Right renal pelvis (tissue), 4 donors: Measurements from ENCODE around the gene PAQR9. TPM values are rescaled to one million over a fixed set of nuclear protein-coding genes. Genes with fewer than 3 reads are reported as not detected.

Experiments
- DNase-seq, 4 donors: peaks; one replicate each; pipeline ENCODE4 v3.0.0-alpha.2; 2013; ENCODE audit warnings: low read depth in 4 of 4, low spot score in 3 of 4, missing footprints in 1 of 4
- polyA plus RNA-seq, 4 donors: library from polyadenylated mRNA; unstranded; fragments of 120-200 nt; gene quantifications; one replicate each; pipeline ENCODE4 v1.2.1, GENCODE V29; 2013; ENCODE audit not compliant: insufficient read length in 4 of 4

Gene PAQR9
- polyA plus RNA-seq, 4 donors: 0.49 to 0.87 (median 0.69) TPM

DNA sequence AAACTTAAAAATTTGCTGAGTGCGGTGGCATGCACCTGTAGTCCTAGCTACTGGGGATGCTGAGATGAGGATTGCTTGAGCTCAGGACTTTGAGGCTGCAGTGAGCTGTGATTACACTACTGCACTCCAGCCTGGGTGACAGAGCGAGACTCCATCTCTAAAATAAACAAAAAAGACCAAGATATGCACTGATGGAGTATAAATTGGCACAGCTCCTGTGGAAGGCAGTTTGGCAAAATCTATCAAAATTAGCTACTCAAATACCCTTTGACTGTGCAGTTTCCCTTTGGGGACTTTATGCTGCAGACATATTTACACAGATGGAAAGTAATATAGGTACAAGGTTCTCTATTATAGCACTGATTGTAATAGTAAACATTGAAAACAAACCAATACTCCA, 19.8 kb upstream of the PAQR9 start:
- no peak for DNase-seq

DNA sequence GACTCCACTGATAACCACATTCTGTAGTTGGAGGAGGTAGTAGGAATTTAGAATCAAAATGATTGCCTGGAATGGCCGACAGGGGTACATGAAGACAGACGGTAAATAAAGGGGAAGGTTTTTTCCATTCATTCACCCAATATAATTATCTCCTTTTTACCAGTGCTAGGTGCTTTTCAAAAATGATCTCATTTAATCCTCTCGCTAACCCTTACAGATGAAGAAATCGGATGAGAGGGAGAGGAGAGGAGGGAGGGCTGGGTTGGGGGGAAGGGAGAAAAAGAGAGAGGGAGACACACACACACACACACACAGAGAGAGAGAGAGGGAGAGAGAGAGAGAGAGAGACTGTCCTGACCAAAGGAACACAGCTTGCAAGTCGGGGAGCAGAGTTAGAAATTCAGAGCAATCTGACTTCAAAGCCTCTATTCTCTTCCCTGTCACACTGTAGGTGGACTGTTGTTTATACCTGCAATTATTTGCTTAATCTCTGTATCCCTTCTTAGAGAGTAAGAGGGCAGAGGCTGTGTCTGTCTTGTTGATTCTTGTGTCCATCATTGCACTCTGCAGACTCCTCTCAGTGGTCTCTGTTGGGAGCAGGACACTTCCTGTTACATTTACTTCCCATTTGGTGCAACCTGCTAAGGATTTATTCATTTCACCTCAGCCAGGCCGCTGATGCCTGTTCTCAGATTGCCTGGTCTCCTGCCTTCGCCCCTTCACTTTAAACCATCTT, 18.7 kb upstream of the PAQR9 start:
- no peak for DNase-seq

DNA sequence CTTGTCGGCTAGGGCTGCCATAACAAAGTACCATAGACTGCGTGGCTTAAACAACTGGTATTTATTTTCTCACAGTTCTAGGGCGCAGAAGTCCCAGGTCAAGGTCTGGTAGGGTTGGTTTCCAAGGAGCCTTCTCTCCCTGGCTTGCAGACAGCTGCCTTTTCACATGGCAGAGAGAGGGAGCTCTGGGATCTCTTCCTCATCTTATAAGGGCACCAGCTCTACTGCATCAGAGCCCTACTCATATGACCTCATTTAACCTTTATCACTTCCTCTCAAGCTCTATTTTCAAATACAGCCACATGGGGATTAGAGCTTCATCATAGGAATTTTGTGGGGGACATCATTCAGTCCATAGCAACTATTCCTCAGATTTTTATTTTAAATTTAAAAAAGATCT, 17.6 kb upstream of the PAQR9 start:
- no peak for DNase-seq

DNA sequence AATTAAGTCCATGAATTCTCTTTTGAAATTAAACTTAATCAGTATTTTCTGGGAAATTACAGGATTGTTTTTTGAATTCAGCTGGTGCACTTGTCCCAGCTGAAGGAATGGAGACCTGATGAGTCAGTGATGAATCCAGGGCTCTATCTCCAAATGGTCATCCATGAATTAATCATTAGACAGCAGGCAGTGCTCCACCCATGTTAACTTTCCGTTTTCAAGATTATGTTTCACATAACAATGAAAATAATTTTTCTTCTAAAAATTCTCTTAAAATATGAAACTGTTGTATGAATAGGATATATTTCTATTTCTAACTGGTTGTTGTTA, 13.9 kb upstream of the PAQR9 start:
- no peak for DNase-seq

DNA sequence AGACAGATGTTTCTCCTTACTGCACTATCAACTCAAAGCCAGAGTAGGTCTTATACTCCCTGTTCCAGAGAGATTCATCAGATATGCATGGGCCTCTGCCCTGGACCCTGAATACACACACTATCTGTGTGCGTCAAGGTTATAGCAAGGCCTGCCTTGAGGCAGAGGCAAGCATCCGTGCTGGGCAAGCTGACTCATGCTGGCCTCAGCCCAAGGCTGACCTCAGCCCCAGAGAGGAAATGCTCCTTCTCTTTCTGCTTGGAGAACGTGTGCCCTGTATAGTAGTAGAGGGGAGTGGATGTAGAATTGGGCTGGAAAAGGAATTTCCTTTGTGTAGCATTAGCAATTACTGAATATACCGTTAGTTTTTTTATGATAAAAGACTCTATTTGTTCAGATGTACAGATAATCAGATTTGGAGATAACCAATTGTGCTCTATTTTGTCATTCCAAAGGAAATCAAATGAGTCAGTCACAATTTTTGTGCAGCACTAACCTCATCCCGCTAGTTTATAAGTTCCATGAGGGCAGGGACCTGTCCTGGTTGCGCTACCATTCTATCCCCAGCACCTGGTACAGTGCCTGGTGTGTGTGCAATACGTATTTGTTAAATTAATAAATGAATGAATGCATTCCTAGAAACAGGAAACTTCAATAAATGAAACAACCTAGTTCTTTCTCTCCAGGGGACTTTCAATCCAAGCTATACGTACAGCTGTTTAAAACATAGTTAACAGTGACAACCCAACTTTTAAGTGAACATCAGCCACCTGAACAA, 13.3 kb upstream of the PAQR9 start:
- DNase-seq: no peak

DNA sequence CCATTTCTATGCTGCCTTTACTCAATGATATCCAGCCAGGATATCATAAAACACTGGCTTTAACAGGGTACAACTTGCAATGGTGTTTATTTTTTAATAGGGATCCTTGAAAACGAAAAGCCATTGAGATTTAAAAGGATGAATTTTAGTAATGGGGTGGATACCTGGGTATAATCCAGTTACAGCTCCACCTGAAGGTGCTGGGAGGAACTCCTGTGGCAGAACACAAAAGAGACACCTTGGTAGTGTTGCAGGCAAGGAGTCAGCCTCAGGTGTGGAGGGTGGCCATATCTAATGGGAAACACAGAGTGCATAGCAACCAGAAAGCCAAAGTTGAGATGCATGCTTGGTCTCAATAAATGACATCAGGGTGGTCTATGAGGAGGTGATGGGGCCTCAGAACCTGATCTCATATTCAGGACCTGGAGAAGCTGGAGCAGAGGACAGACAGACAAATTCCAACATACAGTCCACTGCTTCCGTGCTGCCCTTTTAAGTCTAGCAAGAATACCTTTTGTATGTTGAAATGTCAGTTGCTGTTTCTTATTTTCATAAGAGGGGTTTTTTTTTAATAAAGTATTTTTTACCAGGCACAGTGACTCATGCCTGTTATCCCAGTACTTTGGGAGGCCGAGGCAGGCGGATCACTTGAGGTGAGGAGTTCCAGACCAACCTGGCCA, 12.0 kb upstream of the PAQR9 start:
- DNase-seq: no peak

DNA sequence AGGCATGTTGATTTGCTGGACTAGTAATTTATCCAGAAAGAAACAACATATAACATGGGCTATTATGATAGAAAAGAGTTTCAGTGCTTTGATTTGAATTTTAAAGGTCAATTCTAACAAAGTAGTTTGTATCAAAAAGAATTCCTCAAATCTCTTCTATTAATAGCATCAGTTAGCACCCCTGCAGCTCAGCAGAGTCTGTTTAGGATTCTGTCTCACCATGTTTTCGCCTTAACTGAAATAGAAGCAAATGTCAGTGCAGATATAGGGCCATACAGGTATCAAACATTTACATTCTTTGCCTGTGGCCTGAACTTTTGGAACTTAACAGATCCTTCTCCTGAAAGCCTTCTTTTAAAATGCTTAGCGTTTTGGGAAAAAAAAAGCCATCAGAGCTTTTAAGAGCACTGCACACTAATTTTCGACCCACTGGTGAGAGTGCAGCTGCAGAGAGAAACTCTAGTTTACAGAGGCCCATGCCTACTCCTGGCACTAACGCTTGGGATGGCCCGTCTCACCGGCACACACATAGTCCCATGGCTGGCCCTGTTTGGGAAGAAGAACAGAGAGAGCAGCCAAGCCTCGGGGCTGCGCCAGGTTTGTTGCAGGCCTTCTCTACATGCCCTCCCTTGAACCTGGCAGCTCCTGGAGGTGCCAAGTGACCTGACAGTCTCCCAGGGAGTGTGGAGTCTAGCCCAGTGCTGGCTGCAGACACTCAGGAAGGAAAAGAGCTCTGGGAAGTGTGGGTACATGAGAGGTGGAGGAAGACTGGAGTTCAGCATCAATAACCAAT, 9.9 kb upstream of the PAQR9 start:
- DNase-seq: no peak

DNA sequence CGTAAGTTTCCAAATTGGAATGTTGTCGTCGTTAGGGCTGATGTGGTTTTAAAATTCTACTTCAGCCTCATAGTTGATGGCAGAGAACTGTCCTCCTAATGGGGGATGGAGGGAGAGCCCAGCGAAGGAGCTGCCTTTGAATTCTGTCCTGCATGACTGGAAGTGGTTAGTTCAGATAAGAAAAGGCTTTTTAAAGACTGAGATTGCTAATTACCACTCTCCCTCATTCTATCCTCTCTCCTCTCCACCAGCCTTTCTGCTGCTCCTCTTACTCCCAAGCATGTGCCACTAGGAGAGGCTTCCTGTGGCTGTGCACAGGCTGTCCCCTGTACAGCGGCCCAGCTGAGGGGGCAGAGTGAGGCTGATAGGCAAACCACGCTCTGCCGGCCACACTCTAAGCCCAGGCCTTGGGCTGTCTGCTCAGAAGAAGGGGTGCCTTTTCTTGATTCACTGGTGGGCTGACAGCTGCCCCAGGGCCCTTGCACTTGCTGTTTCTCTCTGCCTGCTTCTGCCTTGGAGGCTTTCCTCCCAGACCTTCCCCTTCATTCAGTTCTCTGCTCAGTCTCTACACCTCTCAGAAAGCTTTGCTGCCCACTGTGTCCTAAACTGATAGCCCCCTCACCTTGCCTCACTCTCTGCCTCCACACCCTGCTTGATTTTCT, 8.7 kb upstream of the PAQR9 start:
- DNase-seq: no peak

DNA sequence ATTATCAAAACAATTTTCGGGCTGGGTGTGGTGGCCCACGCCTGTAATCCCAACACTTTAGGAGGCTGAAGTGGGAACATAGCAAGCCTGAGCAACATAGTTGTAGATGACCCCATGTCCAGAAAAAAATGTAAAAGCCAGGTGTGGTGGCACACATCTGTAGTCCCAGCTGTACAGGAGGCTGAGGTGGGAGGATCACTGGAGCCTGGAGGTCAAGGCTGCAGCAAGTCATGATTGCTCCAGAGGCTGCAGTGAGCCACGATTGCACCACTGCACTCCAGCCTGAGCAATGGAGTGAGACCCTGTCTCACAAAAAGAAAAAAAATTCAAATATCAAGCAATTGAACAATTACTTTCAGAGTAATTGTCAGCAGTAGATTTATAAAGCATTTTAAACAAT, 8.0 kb upstream of the PAQR9 start:
- DNase-seq: no peak

DNA sequence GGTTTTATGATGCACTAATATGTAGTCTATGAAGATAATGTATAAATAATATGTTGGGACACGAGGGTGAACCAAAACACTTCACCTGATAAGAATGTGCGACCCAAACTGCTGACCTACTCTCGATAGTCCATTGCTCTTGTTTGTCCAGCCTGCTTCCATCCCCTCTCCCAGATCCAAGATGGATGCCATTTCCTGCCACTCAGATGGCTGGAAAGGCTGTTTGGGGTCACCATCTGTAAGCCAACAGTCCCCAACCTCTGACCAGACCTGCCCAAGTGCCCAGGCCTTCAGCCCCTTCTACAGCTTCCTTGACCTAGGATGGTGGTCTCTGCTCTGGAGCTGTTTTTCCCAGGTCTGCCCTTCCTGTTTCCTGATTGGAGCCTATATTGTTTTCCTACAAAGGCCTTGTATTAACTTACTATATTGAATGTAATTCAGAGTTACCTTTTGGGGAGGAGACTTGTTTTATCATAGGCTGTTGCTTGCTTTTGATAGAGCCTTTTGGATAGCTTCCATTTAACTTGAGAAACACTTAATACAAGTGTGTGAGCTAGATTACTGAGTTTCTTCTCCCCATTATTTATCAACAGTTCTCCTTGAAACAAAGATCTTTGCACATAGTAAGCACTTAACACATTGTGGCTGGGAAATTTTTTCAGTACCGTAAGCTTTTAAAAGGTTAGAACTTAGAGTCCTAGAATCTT, 5.0 kb upstream of the PAQR9 start:
- DNase-seq: no peak

DNA sequence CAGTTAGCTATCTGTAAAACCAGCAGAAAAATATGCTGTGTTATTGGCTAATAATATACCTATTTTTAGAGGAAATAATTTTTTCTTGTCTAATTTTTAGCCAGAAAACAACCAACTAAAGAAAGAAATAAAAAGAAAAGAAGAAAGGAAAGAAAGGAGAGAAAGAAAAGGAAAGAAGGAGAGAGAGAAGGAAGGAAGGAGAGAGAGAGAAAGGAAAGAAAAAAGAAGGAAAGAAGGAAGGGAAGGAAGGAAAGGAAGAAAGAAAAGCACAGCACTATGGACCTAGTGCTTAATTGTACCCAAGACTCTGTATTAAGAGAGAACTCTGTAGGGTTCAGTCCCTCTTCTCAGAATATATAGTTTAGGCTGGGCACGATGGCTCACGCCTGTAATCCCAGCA, 3.3 kb upstream of the PAQR9 start:
- DNase-seq: no peak

DNA sequence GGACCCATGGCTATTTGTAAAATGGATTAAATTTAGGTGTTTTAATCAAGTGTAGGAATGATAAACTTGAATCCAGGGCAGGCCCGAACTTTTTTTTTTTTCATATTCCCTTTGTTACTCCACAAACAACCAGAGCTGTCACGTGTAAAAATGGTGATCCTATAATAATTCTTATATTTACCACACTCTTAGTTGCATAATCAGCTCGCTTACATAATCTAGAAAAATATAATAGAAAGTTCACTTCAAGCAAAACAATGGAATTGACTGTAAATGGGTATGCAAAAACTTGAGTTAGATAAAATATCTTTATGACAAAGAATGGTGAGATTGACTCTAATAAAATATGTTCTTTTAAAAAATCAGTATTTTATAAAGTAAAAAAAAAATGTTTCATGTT, 2.1 kb upstream of the PAQR9 start:
- DNase-seq: no peak

DNA sequence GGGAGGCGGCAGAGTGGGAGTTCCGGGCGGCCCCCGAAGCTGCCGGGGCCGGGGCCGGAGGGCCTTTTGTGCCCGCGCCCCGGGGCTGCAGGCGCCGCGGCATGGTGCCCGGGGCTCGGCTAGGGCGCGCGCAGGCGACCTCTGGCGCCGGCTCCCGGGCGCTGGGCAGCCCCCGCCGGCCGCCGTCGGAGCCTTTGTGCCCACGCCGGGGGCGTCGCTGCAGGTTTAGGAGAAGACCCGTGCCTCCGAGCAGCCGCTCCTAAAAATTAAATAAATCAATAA, 299 bp downstream of the PAQR9 start:
- DNase-seq: no peak

DNA sequence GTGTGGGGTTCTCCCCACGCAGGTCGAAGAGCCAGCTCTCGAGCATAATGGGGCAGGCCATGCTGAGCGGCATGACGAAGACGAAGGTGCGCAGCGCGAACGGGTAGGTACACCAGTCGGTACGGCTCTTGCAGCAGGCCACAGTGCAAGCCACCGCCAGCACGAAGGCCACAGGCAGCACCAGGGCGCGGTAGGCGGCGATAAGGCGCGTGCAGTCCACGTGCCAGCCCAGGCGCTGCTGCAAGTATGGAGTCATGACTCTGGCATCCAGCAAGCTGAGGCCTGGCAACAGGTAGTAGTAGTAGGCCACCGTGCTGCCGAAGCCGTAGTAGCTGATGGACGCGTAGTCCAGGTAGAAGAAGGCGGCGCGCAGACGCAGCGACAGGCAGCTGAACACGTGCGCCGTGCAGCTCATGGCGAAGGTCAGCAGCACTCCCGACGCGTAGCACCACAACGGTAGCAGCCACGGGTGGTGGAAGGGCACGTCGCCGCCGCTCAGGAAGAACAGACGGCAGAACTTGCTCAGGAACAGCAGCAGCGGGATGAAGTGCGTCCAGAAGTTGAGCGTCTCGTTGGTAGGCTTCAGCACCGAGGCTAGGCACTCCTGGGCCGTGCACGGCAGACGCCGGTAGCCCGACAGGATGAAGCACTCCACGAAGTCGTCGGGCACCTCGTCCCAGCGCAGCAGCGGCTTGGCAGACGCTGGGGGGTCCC, 797 bp downstream of the PAQR9 start:
- no peak for DNase-seq

DNA sequence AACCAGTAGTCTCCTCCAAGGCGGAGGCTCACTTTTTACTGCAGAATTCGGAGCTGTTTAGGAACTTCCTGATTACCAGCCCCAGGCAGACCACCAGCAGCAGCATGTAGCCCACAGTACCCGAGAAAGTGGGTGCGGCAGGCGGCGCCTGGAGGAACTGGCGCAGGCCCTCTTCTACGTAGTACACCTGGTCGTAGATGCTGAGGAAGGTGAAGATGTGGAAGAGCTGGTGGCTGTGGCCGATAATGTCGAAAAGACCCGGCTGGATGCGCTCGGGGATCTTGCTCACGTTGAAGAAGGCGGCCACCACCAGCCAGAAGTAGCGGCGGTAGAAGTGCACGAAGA, 1.3 kb downstream of the PAQR9 start:
- DNase-seq: no peak

DNA sequence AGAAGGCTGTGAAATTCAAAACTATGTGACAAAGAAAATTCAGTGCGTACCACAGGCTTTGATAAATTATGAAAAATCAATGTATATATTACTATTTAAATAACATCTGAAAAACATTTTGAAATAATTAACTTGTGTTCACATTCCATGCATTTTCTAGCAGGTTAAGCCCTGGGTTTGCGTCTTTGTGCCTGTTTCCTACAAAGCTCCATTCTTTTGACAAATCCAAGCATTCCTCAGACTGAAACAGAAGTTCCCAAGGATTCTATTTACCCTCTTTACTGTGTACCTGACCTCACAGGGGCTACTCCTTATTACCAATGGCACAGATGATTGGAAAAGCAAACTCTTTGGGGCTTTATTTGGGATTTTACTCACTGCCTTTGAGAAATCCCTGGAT, 1.9 kb downstream of the PAQR9 start:
- DNase-seq: no peak

DNA sequence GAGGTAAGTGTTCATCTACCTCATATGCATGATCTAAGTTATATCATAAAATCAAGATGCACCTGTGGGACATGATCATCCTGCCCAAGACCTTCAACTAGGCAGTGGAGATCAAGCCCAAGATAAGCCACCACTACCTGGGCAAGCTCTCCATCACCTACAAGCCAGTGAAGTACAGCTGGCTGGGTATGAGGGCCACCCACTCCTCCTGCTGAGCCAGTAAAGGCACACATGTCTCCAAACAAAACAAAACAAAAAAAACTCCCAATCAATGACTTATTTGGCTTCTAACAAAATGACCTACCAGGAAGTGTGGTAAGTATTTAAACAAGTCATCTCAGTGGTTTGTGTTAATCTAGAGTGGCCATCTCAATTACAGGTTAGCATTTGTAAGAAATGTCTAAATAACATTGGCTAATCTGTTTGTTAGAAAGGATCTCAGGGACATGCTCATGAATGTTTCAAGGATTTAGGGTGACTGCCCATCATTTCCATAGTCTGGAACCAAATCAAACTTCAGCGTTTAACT, 3.1 kb downstream of the PAQR9 start:
- DNase-seq: no peak

DNA sequence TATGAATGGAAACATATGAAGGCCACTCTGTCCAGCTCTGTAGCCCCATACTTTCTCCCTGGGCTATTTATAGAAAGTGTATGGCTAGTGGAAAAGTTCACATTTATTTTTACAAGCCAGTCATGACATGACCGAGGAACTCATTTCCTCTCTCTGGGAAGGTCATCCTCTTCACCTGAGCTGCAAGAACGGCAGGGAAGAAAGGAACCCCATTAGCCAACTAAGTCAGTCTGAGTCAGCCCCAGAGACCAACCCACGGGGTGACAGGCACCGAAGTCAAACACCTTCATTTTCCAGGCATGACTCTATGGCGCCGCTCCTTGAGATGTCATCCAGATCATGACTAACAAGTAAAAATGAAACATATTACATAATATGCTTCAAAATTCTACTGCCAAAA, 4.8 kb downstream of the PAQR9 start:
- no peak for DNase-seq

DNA sequence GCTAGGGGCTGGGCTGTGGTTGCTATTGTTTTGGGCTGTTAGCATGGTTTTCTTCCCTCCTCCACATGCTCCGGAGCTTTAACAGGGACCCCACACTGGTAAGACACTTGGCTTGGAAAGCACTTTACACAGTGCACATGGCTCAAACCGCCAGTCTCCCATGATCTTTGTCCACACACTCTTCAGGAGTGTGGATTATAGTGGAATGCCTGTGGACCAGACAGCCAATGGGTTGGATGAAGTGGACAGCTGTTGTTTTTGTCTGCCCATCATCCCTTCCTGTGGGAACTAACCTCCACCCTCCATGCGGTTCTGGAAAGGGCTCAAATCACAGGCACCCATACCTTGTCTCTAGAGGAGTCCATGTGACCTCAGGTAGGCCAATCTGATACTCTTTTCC, 10.0 kb downstream of the PAQR9 start:
- DNase-seq: no peak
